ENCODE measurements around the gene PDE2A.

PDE2A gene

GRCh38 chr11:72682858-72683243 is 8.6 kb upstream of the PDE2A start:
- DNase-seq (ENCODE audit: low read depth): no peak

DNA sequence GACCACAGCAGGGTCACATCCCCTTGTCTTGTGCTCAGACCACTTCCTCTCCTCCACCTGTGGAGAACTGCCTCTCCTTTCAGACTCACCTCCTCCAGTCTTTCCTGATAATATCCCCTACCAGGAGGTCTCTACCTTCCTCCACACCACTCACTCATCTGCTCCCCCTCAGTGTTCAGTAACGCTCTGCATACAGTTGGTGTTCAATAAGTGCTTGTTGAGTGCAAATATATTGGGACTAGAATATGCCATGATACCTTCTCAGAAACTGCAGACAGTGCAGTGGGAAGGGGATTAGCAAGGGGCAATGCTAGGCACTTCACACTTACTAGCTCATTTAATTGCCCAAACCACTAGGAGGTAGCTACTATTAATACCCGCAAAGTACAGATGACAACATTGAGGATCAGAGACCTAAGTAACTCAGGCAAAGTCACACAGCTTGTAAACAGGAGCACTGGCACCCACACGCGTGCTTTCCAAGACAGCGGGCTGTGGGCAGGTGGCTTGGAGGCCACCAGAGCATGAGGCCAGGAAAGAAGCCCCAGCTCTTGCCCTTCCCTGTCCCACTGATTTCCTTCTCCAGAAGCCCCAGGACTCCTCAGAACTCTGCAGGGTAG is 8.1 kb upstream of the PDE2A start:
- DNase-seq (ENCODE audit: low read depth): no peak

DNA sequence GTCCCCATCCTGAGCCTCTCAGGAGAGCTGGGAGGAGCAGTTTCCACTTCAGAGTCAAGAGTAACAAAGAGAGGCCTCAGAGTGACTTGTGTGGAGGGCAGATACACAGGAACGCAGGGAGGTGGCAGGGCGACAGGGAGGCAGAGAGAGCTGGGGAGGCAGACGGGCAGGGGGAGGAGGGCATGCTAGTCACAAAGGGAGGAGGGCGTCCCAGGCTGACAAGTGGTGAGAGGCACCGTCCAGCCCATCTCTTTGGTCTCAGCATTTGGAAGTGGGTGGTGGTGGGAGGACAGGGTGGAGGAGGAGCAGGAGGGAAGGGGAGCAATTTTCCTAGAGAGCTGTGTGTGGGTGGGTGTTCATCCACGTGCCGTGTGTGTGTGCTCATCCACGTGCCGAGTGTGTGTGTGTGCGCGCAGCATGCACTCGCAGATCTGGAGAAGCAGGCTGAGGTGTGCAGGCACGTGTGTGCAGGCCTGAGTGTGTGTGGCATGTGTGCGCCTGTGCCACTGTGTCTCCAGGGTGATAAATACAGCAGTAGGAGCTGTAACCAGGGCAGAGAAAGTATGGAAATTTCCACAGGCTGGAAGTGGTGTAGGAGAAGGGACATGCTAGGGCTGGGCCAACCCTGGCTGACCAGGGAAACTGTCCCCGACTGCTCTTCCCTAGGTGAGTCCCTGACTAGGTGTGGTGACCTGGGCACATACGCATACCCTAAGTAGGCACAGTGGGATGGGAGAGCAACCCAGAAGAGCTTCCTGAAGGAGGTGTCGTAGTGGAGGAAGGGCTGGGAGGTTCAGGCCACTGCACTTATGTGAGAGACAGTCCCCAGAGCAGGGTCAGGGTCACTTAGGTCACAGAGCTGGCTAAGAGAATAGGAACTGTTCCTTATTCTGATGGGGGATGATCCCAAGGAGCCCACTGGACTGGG is 7.3 kb upstream of the PDE2A start:
- DNase-seq (ENCODE audit: low read depth): no peak

GRCh38 chr11:72680624-72681158 is 6.5 kb upstream of the PDE2A start:
- DNase-seq (ENCODE audit: low read depth): no peak

DNA sequence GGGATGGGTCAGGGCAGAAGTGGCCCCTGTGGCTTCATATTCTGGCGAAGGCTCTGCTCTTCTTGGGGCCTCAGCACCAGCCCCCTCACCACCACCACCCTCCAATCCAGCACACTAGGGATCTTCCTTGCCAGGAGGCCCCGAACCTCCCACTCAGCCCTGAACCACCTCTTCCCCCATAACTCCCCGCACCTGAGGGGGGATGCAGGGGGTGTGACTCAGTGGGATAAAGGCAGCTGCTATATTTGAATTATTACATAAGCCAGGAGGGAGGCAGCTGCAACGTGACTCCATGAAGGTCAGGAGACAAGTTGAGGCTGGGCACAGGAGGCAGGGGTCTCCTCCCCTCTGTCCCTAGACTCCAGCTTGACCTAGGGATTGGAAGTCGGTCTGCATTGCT is 5.6 kb upstream of the PDE2A start:
- no peak for DNase-seq (ENCODE audit: low read depth)

DNA sequence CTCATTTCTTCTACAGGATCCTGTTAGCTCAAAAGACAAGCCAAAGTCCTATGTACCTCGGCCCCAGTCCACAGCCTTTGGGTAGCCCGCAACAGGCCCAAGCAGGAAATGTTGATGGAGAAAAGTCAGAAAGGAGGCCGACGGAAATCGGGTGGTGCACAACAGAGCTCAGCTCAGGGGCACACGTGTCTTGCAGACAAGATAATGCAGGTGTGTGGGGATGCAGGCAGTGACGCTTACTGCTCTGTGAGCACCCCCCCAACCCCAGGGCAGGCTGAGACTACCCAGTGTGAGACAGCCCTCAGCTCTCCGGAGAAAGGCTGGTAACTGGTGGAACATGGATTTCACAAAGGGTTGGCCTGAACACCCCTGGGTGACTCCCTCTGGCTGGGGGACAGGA is 4.3 kb upstream of the PDE2A start:
- DNase-seq (ENCODE audit: low read depth): no peak

DNA sequence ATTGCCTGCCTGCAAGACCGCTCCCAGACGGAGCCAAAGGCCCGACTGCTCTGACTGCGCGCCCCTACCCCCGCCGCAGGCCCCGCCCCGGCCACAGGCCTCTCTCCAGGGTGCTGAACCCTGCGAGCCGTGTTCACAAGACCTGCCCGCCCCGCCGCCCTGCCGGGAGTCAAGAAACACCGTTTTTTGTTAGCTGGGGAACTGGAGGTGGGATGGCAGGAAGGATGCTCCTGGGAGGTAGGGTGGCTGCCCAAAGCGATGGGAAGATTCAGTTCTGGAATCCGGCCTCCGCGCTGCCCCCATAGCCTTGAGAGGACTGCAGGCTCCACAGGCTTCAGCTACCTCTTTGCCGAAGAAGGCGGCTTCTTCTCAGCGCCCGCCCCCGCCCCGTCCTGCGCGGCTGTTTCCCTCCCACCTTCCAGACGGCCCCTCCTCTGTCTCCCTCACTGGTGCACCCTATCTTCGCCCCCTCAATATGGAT is 2.7 kb upstream of the PDE2A start:
- no peak for DNase-seq (ENCODE audit: low read depth)

DNA sequence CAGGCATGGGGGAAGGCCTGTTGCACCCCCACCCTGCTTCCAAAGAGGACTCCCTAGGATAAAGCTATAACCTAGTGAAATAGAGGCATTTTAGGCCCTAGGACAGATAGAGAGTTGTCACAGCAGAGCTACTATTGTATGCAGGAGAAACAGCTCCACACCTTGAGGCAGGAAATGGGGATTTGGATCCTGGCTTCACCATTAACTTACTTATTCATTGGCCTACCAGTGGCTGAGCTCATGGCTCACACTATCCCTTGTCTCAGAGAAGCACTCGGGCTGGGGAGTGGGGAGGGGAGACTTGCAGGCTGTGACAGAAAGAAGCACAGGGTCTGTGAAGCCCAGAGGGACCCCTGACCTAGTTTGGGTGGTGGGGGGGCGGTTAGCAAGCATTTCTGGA is 999 bp upstream of the PDE2A start:
- no peak for DNase-seq (ENCODE audit: low read depth)

GRCh38 chr11:72673284-72673942 is 809 bp downstream of the PDE2A start:
- DNase-seq (ENCODE audit: low read depth): no peak

DNA sequence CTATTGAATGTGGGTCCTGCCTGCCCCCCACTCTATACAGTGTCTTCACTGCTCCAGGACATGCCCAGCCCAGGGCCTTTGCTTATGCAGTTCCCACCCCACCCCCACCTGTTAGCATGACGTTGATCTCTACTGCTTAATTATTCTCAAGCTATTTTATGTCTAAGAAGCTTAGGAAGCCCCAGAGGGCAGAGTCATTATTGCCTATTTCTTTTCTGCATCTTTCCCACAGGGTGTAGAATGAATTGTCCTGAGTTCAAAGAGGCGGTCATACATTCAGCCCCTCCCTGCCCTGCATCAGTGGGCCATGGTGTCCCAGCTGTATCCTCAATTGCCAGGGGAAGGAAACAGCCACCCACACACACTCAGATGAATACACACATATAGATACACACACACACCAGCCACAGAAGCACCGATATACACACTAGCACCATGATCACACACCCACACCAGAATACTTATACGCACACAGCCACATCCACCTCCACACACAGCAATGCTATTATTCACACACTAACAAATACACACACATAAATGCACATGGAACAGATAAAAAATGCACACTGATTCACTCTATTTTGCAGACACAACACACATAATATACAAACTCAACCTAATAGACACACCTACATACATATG is 1.5 kb downstream of the PDE2A start:
- DNase-seq (ENCODE audit: low read depth): no peak

- DNase-seq (ENCODE audit: low read depth): no peak
These were observed 2.8 kb downstream of the PDE2A start for GRCh38 chr11:72671152-72672099.

DNA sequence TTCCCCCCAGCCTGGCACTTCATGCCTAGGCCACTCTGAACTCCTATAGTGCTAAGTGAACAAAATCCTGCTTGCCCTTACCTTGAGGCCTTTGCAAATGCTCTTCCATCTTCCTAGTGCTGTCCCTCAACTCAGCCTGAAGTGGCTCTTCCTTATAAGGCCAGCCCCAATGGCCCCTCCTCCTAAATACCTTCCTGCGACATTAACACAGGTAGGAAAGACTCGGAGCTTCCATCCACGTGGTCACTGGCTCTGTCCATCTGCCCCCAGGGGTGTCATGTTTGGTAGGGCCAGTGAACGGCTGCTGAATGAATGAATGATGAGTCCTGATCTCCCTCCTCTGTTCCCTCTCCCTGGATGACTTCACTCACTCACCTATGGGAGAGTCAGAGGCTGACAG is 4.2 kb downstream of the PDE2A start:
- DNase-seq (ENCODE audit: low read depth): no peak

GRCh38 chr11:72669527-72669926 is 4.7 kb downstream of the PDE2A start:
- DNase-seq (ENCODE audit: low read depth): no peak

- no peak for DNase-seq (ENCODE audit: low read depth)
These were observed 5.4 kb downstream of the PDE2A start for GRCh38 chr11:72668629-72669347.

DNA sequence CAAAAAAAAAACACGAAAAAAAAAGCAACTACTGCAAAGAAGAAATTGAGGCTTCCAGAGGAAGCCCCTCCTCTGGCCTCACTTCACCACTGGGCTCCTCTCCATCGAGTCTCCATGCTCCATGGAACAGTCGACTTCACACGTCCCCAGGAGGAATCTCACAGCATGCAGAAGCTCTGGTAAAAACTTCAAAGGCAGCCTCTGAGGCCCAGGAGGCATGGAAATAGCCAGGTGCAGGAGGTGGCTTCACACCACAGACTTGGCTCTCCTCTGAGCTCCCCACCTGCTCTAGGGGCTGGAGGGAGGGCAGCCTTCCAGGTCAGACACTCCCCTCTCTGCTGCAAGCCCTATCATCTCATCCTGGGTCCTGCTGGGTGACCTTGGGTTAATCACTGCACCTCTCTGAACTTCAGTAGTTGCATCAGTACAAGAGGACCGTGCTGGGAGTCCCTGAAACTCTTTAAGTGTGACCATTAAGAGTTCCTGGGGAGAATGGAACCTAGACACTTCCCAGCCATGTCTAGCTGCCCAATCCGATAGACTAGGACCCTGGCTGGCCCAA is 8.2 kb downstream of the PDE2A start:
- no peak for DNase-seq (ENCODE audit: low read depth)

- no peak for DNase-seq (ENCODE audit: low read depth)
These were observed 12.2 kb downstream of the PDE2A start for GRCh38 chr11:72662036-72662435.

- no peak for DNase-seq (ENCODE audit: low read depth)
These were observed 12.7 kb downstream of the PDE2A start for GRCh38 chr11:72661486-72661885.

- DNase-seq (ENCODE audit: low read depth): no peak
These were observed 15.1 kb downstream of the PDE2A start for GRCh38 chr11:72658989-72659640.

GRCh38 chr11:72657411-72658100 is 16.7 kb downstream of the PDE2A start:
- DNase-seq (ENCODE audit: low read depth): no peak

All from HS-27A (cell line).